HepG2 (cell line): ENCODE results near the gene MPP1. TPM values are rescaled to one million over a fixed set of nuclear protein-coding genes. Genes with fewer than 3 reads are reported as not detected.

Experiments
- ATAC-seq: fragments of 200-7000 bp; cut with Tn5 transposase; 3 replicates; pipeline ENCODE4 v1.9.1; 2020; ENCODE audit warnings: mild to moderate bottlenecking, moderate library complexity
- BruUV-seq: library from RNA; stranded (reverse); fragments of 400-500 nt; replicated peaks from 2 replicates; lab custom pipeline; 2021; lab: Mats Ljungman, UMichigan
- CTCF ChIA-PET: fragments of 300-600 bp; formaldehyde crosslinking; extraction: SDS; loops from one replicate; lab custom pipeline; 2021; ENCODE audit warnings: low total read pairs, inconsistent platforms, low intra/inter-chr PET ratio; lab: Yijun Ruan, JAX
- POLR2A ChIA-PET: fragments of 350-600 bp; sonication (Branson Sonifier 250); formaldehyde crosslinking; loops from one replicate; lab custom pipeline; 2020; ENCODE audit warnings: antibody characterized with exemption, inconsistent platforms; lab: Yijun Ruan, JAX
- DNase-seq: peaks from one replicate; pipeline ENCODE4 v3.0.0-alpha.2; 2015; ENCODE audit warnings: low spot score
- FAIRE-seq: peaks from 3 replicates; lab custom pipeline; 2011; peaks lifted over from hg19 to GRCh38; lab: Jason Lieb, UNC
- H2AFZ ChIP-seq: one replicate; pipeline ENCODE4 v1.6.1; 2011; ENCODE audit warnings: low read length, inconsistent platforms
- H3K27ac ChIP-seq: fragments of 300-600 bp; 3 replicates; pipeline ENCODE4 v1.8.0; 2011; ENCODE audit warnings: mixed run types, mild to moderate bottlenecking, mixed read lengths, low read length, inconsistent platforms; ENCODE audit not compliant: insufficient read depth; ENCODE audit errors: extremely low read length
- H3K27me3 ChIP-seq, 2 experiments: fragments of 200-600 bp in 1 of 2; 2 replicates in 1 of 2; 3 replicates in 1 of 2; pipeline versions ENCODE4 v1.6.0 to v1.8.0; 2011; ENCODE audit warnings: low read length in 2 of 2, mild to moderate bottlenecking in 2 of 2, moderate library complexity in 2 of 2, inconsistent platforms in 1 of 2; ENCODE audit not compliant: insufficient read depth in 2 of 2, control insufficient read depth in 1 of 2
- H3K36me3 ChIP-seq, 2 experiments: fragments of 200-600 bp in 1 of 2; replicated peaks in 1 of 2; 2 replicates in 1 of 2; 3 replicates in 1 of 2; pipeline versions ENCODE4 v1.5.1 to v1.8.0; 2011; ENCODE audit warnings: low read length in 2 of 2, inconsistent platforms in 1 of 2; ENCODE audit not compliant: insufficient read depth in 2 of 2, control insufficient read depth in 1 of 2
- H3K4me1 ChIP-seq: 2 replicates; pipeline ENCODE4 v1.5.1; 2012; ENCODE audit warnings: low read length, inconsistent platforms; ENCODE audit not compliant: insufficient read depth
- H3K4me2 ChIP-seq: 2 replicates; pipeline ENCODE4 v1.6.0; 2011; ENCODE audit warnings: low read depth, low read length, inconsistent platforms
- H3K4me3 ChIP-seq, 3 experiments: fragments of 200-600 bp in 1 of 3; sonication (generic), shearing (Covaris generic) in 1 of 3; replicated peaks in 1 of 3; 2 replicates each; pipeline ENCODE4 v1.5.1; 2011 to 2016; ENCODE audit warnings: low read length in 3 of 3, inconsistent platforms in 2 of 3, low read depth in 2 of 3, mild to moderate bottlenecking in 2 of 3, control low read depth in 1 of 3, mixed read lengths in 1 of 3; ENCODE audit not compliant: insufficient read depth in 1 of 3
- H3K79me2 ChIP-seq: one replicate; pipeline ENCODE4 v1.6.1; 2011; ENCODE audit warnings: low read length, inconsistent platforms; ENCODE audit not compliant: insufficient read depth
- H3K9ac ChIP-seq: 2 replicates; pipeline ENCODE4 v1.6.0; 2011; ENCODE audit warnings: mild to moderate bottlenecking, low read depth, low read length, inconsistent platforms; ENCODE audit not compliant: insufficient read depth
- H3K9me3 ChIP-seq: 2 replicates; pipeline ENCODE4 v1.5.1; 2012; ENCODE audit warnings: mild to moderate bottlenecking, low read length
- H4K20me1 ChIP-seq: 2 replicates; pipeline ENCODE4 v1.6.0; 2011; ENCODE audit warnings: inconsistent platforms, mild to moderate bottlenecking, low read length, moderate library complexity; ENCODE audit not compliant: insufficient read depth
- CBFB ChIP-seq: sonication (generic); formaldehyde crosslinking; IDR thresholded peaks from 2 replicates; pipeline ENCODE4 v1.4.0; 2020; ENCODE audit warnings: missing genetic modification reagents
- HHEX ChIP-seq: IDR thresholded peaks from 2 replicates; pipeline ENCODE4 v1.6.1; 2016; ENCODE audit warnings: control low read depth
- IRF9 ChIP-seq: sonication (generic); formaldehyde crosslinking; IDR thresholded peaks from 2 replicates; pipeline ENCODE4 v1.8.0; 2022; ENCODE audit warnings: missing genetic modification reagents, mild to moderate bottlenecking, borderline replicate concordance
- KLF9 ChIP-seq: IDR thresholded peaks from 2 replicates; pipeline ENCODE4 v1.6.1; 2016; ENCODE audit warnings: low read depth
- PPARG ChIP-seq: conservative IDR thresholded peaks from 2 replicates; pipeline ENCODE4 v1.6.1; 2016; ENCODE audit warnings: missing biosample characterization, missing genetic modification reagents
- REST ChIP-seq, 2 experiments: IDR thresholded peaks; 2 replicates each; pipeline ENCODE4 v1.6.1; 2011 to 2012; ENCODE audit warnings: low read length in 2 of 2, borderline replicate concordance in 1 of 2, low read depth in 1 of 2, mild to moderate bottlenecking in 1 of 2, moderate library complexity in 1 of 2
- TCF12 ChIP-seq, 2 experiments: fragments of 450-650 bp in 1 of 2; sonication (generic) in 1 of 2; formaldehyde crosslinking in 1 of 2; IDR thresholded peaks; 2 replicates each; pipeline versions ENCODE4 v1.6.1 to v1.8.0; 2017 to 2022; ENCODE audit warnings: antibody characterized with exemption in 1 of 2, mild to moderate bottlenecking in 1 of 2, missing genetic modification reagents in 1 of 2, moderate library complexity in 1 of 2
- ZNF136 ChIP-seq: sonication (generic); formaldehyde crosslinking; IDR thresholded peaks from 2 replicates; pipeline ENCODE4 v1.8.1; 2022; ENCODE audit warnings: low read depth, mild to moderate bottlenecking, moderate library complexity, missing genetic modification reagents
- ZNF274 ChIP-seq: sonication (generic); formaldehyde crosslinking; IDR thresholded peaks from 2 replicates; pipeline ENCODE4 v1.5.1; 2020; ENCODE audit warnings: mild to moderate bottlenecking, missing genetic modification reagents
- WGBS: methylation state at CpG from one replicate; pipeline ENCODE4 v1.1.6; 2017; ENCODE audit warnings: low lambda C conversion rate; 5-methylcytosine and 5-hydroxymethylcytosine counted together
- in situ Hi-C: cut with HindIII; loops from 2 replicates; pipeline ENCODE4 v1.10.0; 2017; ENCODE audit warnings: low pct_unique_long_range_greater_than_20kb; ENCODE audit not compliant: extremely low pct_ligation_motif_present
- intact Hi-C: fragments of 100-400 bp; cut with micrococcal nuclease; formaldehyde crosslinking; loops from one replicate; pipeline ENCODE4 v1.10.0; 2022; ENCODE audit not compliant: unreplicated experiment
- polyA plus RNA-seq, 8 experiments: library from polyadenylated mRNA; depleted of rRNA in 3 of 8; stranded (reverse) in 7 of 8; unstranded in 1 of 8; fragments of >200 nt; fragmentation: Illumina TruSeq in 4 of 8; extraction: Trizol in 4 of 8; gene quantifications; 2 replicates each; pipeline versions ENCODE4 v1.2.1 to v1.2.3, GENCODE V29; 2011 to 2016; ENCODE audit warnings: low read depth in 4 of 8, missing spikeins in 1 of 8, mixed read lengths in 1 of 8; ENCODE audit not compliant: insufficient read depth in 1 of 8
- total RNA-seq, 5 experiments: library from RNA; depleted of rRNA; stranded (reverse); fragments of >200 nt; fragmentation: Illumina TruSeq; extraction: Trizol; gene quantifications; 2 replicates each; pipeline ENCODE4 v1.2.3, GENCODE V29; 2016; ENCODE audit warnings: low read depth in 1 of 5

Gene MPP1
- total and polyA plus RNA-seq, 2 of the 13 experiments (the other 11 are each of a cell fraction or from before 2014, with no cell fraction given): 7.8 to 8.1 TPM

GRCh38 chrX:154791467-154791866 lies 13.8 kb downstream of the MPP1 start (continued):
- no peak for TF ChIP-seq CBFB

GRCh38 chrX:154785716-154786115 lies 19.6 kb downstream of the MPP1 start:
- TF ChIP-seq PPARG (no peak), IRF9 (CRISPR knock-in tag) (no peak), TCF12 (IDR thresholded peaks at IDR 0.05) (no peak), TCF12 (CRISPR knock-in tag; IDR thresholded peaks at IDR 0.05) (no peak), REST (IDR thresholded peaks at IDR 0.05; ENCODE audit: borderline replicate concordance in 1 of 2, low read depth in 1 of 2, low read length in 2 of 2) (no peak), HHEX (CRISPR knock-in tag) (no peak), ZNF136 (CRISPR knock-in tag) (no peak), ZNF274 (CRISPR knock-in tag) (no peak), KLF9 (CRISPR knock-in tag) (no peak)
- TF ChIP-seq, all 625 proteins: peak for 0
- H2AFZ ChIP-seq: no peak overlapping the region
- no peaks in the 10 kb centered on the region for H4K20me1 ChIP-seq
- POLR2A ChIA-PET: no interaction called here
- DNase-seq (no peak), FAIRE-seq (no peak), ATAC-seq (no peak)
- intact Hi-C loops: no loop called here
- no peaks in the 10 kb centered on the region for H3K79me2 ChIP-seq
- WGBS: 50% methylated on average over 1 of the region's 6 CpGs
- BruUV-seq: no TSS peak
- no peaks in the 10 kb centered on the region for H3K9me3 ChIP-seq
- no peak overlapping the region for H3K4me3 ChIP-seq
- peaks cover 8% of the 10 kb centered on the region for H3K4me1 ChIP-seq
- H3K9ac ChIP-seq: no peak overlapping the region
- no peak overlapping the region for H3K27ac ChIP-seq
- CTCF ChIA-PET: no interaction called here
- no peak overlapping the region for H3K4me2 ChIP-seq
- no peaks in the 10 kb centered on the region for H3K36me3 ChIP-seq
- no peaks in the 10 kb centered on the region for H3K27me3 ChIP-seq
- in situ Hi-C loops: no loop called here
